Measurements from ENCODE around the gene ZNF407. TPM values are rescaled to one million over a fixed set of nuclear protein-coding genes. Genes with fewer than 3 reads are reported as not detected.

ZNF407 gene
- total RNA-seq, 1 donor from 2014 or later, result 10.6 TPM

- no peak for DNase-seq
- no peaks in the 10 kb centered on the region for H3K27me3 ChIP-seq (ENCODE audit: low read depth)
- intact Hi-C loops (cut with micrococcal nuclease), result no loop called here
- no peak overlapping the region for H3K4me3 ChIP-seq
- no peaks in the 10 kb centered on the region for H3K9me3 ChIP-seq (replicated peaks)
- TF ChIP-seq CTCF (IDR thresholded peaks at IDR 0.05; ENCODE audit: borderline replicate concordance), result no peak
- H3K4me1 ChIP-seq, result no peaks in the 10 kb centered on the region
- H3K27ac ChIP-seq (replicated peaks), result no peak overlapping the region
- H3K36me3 ChIP-seq, result peaks cover 24% of the 10 kb centered on the region
Measured at GRCh38 chr18:74669136-74669798, 71.6 kb downstream of the ZNF407 start.

GRCh38 chr18:74672371-74672770 lies 74.7 kb downstream of the ZNF407 start:
- Histone ChIP-seq H3K4me1 (no peaks in the 10 kb centered on the region), H3K36me3 (peaks cover 30% of the 10 kb centered on the region), H3K4me3 (no peak overlapping the region), H3K27me3 (ENCODE audit: low read depth) (no peaks in the 10 kb centered on the region), H3K9me3 (replicated peaks) (peaks cover 8% of the 10 kb centered on the region), H3K27ac (replicated peaks) (no peak overlapping the region)
- no peak for TF ChIP-seq CTCF (IDR thresholded peaks at IDR 0.05; ENCODE audit: borderline replicate concordance)
- DNase-seq, result no peak
- intact Hi-C loops (cut with micrococcal nuclease), result no loop called here

- H3K36me3 ChIP-seq, result peaks cover 41% of the 10 kb centered on the region
- H3K27me3 ChIP-seq (ENCODE audit: low read depth), result no peaks in the 10 kb centered on the region
- peaks cover 16% of the 10 kb centered on the region for H3K9me3 ChIP-seq (replicated peaks)
- no peak for DNase-seq
- intact Hi-C loops (cut with micrococcal nuclease), result no loop called here
- TF ChIP-seq CTCF (IDR thresholded peaks at IDR 0.05; ENCODE audit: borderline replicate concordance), result no peak
- H3K4me1 ChIP-seq, result no peaks in the 10 kb centered on the region
- H3K27ac ChIP-seq (replicated peaks), result no peak overlapping the region
- H3K4me3 ChIP-seq, result no peak overlapping the region
Measured at GRCh38 chr18:74674487-74674886, 76.8 kb downstream of the ZNF407 start.

GRCh38 chr18:74679006-74679678 lies 81.5 kb downstream of the ZNF407 start:
- H3K4me3 ChIP-seq, result no peak overlapping the region
- no peaks in the 10 kb centered on the region for H3K4me1 ChIP-seq
- H3K9me3 ChIP-seq (replicated peaks), result peaks cover 16% of the 10 kb centered on the region
- no peaks in the 10 kb centered on the region for H3K27me3 ChIP-seq (ENCODE audit: low read depth)
- DNase-seq, result no peak
- intact Hi-C loops (cut with micrococcal nuclease), result no loop called here
- TF ChIP-seq CTCF (IDR thresholded peaks at IDR 0.05; ENCODE audit: borderline replicate concordance), result no peak
- no peak overlapping the region for H3K27ac ChIP-seq (replicated peaks)
- H3K36me3 ChIP-seq, result peaks cover 29% of the 10 kb centered on the region

- intact Hi-C loops (cut with micrococcal nuclease), result no loop called here
- DNase-seq, result no peak
- H3K27ac ChIP-seq (replicated peaks), result no peak overlapping the region
- peaks cover 29% of the 10 kb centered on the region for H3K36me3 ChIP-seq
- H3K9me3 ChIP-seq (replicated peaks), result peaks cover 16% of the 10 kb centered on the region
- H3K4me3 ChIP-seq, result no peak overlapping the region
- TF ChIP-seq CTCF (IDR thresholded peaks at IDR 0.05; ENCODE audit: borderline replicate concordance), result no peak
- no peaks in the 10 kb centered on the region for H3K27me3 ChIP-seq (ENCODE audit: low read depth)
- no peaks in the 10 kb centered on the region for H3K4me1 ChIP-seq
Measured at GRCh38 chr18:74679679-74680076, 82.0 kb downstream of the ZNF407 start.
